GM10266 (cell line): Measurements from ENCODE around the gene EXOC2.

Experiments
- DNase-seq: peaks from one replicate; pipeline ENCODE4 v3.0.0; 2012; ENCODE audit errors: extremely low spot score
- TF ChIP-seq, protein P1 (sequence below): IDR thresholded peaks from 2 replicates; pipeline ENCODE4 v1.5.1; 2012; ENCODE audit warnings: mild to moderate bottlenecking, low read depth; ENCODE audit not compliant: control insufficient read depth, insufficient read depth; ENCODE audit errors: missing control alignments

EXOC2 gene

GRCh38 chr6:692858-693722 lies at the start of gene EXOC2:
EXOC2 (minus strand) TSS chr6:693139; CDS start chr6:637818, 55,321 bp downstream.
- DNase-seq: peak; percentile 94
- TF ChIP-seq, protein P1, sequence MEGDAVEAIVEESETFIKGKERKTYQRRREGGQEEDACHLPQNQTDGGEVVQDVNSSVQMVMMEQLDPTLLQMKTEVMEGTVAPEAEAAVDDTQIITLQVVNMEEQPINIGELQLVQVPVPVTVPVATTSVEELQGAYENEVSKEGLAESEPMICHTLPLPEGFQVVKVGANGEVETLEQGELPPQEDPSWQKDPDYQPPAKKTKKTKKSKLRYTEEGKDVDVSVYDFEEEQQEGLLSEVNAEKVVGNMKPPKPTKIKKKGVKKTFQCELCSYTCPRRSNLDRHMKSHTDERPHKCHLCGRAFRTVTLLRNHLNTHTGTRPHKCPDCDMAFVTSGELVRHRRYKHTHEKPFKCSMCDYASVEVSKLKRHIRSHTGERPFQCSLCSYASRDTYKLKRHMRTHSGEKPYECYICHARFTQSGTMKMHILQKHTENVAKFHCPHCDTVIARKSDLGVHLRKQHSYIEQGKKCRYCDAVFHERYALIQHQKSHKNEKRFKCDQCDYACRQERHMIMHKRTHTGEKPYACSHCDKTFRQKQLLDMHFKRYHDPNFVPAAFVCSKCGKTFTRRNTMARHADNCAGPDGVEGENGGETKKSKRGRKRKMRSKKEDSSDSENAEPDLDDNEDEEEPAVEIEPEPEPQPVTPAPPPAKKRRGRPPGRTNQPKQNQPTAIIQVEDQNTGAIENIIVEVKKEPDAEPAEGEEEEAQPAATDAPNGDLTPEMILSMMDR: no peak

DNA sequence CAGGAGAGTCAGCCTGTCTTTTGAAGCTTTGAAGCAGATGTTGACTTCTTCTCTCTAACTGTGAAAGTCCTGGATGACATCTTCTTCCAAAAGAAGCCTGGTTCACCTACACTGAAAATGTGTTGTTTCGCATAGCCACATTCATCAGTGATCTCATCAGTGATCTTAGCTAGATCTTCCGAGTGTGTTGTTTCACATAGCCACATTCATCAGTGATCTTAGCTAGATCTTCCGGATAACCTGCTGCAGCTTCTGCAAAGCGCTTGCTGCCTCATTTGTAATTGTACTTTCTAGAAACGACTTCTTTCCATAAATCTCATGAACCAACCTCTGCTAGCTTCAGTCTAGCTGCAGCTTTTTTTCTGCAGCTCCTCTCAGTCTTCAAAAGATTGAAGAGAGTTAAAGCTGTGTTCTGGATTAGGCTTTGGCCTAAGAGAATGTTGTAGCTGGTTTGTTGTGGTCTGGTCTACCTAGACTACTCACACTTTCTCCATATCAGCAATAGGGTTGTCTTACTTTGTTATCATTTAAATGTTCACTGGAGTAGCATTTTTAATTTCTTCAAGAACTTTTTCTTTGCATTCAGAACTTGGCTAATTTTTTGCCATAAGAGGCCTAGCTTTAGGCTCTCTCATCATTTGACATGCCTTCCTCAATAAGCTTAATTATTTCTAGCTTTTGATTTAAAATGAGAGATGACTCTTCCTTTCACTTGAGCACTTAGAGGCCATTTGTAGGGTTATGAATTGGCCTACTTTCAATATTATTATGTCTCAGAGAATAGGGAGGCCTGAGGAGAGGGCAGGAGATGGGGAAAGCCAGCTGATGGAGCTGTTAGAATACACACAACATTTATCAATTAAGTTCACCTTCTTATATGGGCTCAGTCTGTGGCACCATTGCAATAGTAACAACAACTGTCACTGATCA lies 48.7 kb upstream of the EXOC2 start:
- TF ChIP-seq, protein P1: no peak
- no peak for DNase-seq

DNA sequence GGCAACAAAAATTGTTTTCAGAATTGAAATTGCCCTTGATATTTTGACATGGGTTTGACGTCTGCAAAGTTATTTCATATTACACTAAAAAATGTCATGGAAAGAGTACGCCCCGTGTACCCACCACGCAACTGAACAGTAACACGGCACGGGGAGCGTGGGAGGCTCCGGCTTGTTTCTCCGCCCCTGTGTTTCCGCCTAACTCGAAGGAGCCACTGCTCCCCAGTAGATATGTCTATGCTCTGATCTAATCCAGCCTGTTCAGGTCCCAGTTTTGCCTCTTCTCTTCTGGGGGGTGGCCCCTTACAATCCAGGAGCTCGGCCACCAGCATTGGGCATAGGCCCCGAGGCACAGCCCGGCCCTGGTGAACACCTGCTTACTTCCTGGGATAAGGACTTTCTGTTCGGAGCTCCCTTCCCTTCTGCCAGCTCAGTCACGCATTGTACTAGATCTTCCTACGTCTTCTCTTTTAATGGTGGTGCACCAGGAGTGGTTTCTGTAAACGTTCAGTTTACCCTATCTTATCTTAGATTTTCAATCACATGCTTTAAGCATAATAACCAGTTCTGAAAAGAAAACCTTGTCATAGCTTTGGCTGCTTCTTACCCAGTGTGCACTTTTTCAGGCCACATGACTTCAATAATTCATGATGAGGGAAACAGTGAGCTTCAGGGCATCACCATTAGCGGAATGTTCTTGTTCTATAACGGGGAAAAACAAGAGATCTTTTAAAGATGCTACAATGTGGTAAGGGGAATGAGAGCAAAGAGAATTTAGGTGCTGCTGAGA lies 43.9 kb upstream of the EXOC2 start:
- no peak for DNase-seq
- TF ChIP-seq, protein P1: no peak

DNA sequence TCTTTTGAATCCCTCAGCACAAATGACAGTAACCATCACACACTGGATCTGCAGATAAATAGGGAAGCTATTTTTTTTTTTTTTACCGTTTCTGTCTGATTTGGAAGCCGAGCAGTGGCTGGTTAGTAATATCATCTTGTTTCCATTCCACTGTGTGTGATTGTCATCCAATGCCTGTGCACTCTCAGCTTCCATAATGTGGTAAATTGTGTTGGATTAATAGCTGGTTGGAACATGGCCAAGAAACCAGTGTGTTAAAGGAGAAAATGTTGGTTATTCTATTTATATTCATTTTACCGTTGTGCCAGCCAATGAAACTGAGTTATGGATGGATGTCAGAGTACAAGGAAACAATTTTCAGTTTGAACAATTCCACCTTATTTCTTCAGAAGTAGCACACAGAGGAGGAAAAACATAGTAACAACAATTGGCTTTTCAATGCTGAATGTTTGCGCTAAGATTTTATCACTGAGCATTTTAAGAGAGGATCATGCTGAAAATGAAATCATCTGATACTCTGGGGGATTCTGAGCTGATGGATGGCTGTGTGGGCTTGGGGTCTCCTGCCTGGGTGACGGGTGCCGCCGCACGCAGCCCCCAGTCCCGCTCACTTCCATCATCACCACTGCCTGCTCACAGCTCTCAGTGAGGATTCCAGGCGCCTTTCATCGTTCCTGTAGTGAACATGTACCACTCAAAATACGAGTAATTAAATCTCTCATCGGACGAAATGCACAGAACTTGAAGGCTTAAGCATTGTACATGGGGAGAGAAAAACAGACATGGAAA lies 40.7 kb upstream of the EXOC2 start:
- no peak for DNase-seq
- TF ChIP-seq, protein P1: no peak

GRCh38 chr6:731924-732323 lies 39.0 kb upstream of the EXOC2 start:
- no peak for DNase-seq

More at GRCh38 chr6:731924-732323, 39.0 kb upstream of the EXOC2 start:
- TF ChIP-seq, protein P1: no peak
